Smooth muscle cell (in vitro differentiated cells): ENCODE results near the gene SLC25A10. TPM values are rescaled to one million over a fixed set of nuclear protein-coding genes. Genes with fewer than 3 reads are reported as not detected.
A peak's percentile ranks its signal among the peaks of the same experiment; 100 is the strongest.

ENCODE experiments used
- DNase-seq: peaks from one replicate; lab custom pipeline; 2025; ENCODE audit not compliant: unreplicated experiment; lab: John Stamatoyannopoulos, UW
- H2AFZ ChIP-seq: fragments of 200-600 bp; sonication (generic); 2 replicates; pipeline ENCODE4 v1.6.0; 2016; ENCODE audit warnings: antibody characterized with exemption, low read depth, mild to moderate bottlenecking
- H3F3A ChIP-seq: fragments of 200-600 bp; sonication (generic); 2 replicates; pipeline ENCODE4 v1.6.0; 2017; ENCODE audit warnings: antibody characterized with exemption, low read depth
- H3K27ac ChIP-seq: fragments of 200-600 bp; sonication (generic); 2 replicates; pipeline ENCODE4 v1.5.1; 2016; ENCODE audit warnings: low read depth, mild to moderate bottlenecking
- H3K27me3 ChIP-seq: fragments of 200-600 bp; sonication (generic); 2 replicates; pipeline ENCODE4 v1.6.1; 2016; ENCODE audit warnings: low read depth, mild to moderate bottlenecking
- H3K36me3 ChIP-seq: fragments of 200-600 bp; sonication (generic); 2 replicates; pipeline ENCODE4 v1.5.1; 2016; ENCODE audit warnings: low read depth
- H3K4me1 ChIP-seq: fragments of 200-600 bp; sonication (generic); 2 replicates; pipeline ENCODE4 v1.5.1; 2016; ENCODE audit warnings: low read depth
- H3K4me2 ChIP-seq: fragments of 200-600 bp; sonication (generic); 2 replicates; pipeline ENCODE4 v1.6.0; 2016; ENCODE audit warnings: mild to moderate bottlenecking
- H3K4me3 ChIP-seq: fragments of 200-600 bp; sonication (generic); 2 replicates; pipeline ENCODE4 v1.5.1; 2016; ENCODE audit warnings: mild to moderate bottlenecking
- H3K79me2 ChIP-seq: fragments of 200-600 bp; sonication (generic); 2 replicates; pipeline ENCODE4 v1.6.0; 2016; ENCODE audit warnings: low read depth, mild to moderate bottlenecking
- H3K9ac ChIP-seq: fragments of 200-600 bp; sonication (generic); 2 replicates; pipeline ENCODE4 v1.6.0; 2016; ENCODE audit warnings: low read depth
- H3K9me3 ChIP-seq: fragments of 200-600 bp; sonication (generic); replicated peaks from 2 replicates; pipeline ENCODE4 v1.5.1; 2016; ENCODE audit warnings: low read depth
- H4K20me1 ChIP-seq: fragments of 200-600 bp; sonication (generic); 2 replicates; pipeline ENCODE4 v1.6.0; 2016; ENCODE audit warnings: low read depth
- WGBS: methylation state at CpG from one replicate; pipeline ENCODE4 v1.1.7; 2016; ENCODE audit warnings: low lambda C conversion rate; 5-methylcytosine and 5-hydroxymethylcytosine counted together
- polyA plus RNA-seq: library from polyadenylated mRNA; unstranded; fragments of >200 nt; fragmentation: Nextera tagmentation; extraction: Ambion mirVana; gene quantifications from 2 replicates; pipeline ENCODE4 v1.2.1, GENCODE V29; 2016
- total RNA-seq: library from RNA; depleted of rRNA; stranded (reverse); fragments of >200 nt; gene quantifications from 2 replicates; pipeline ENCODE4 v1.2.3, GENCODE V29; 2014
- TF ChIP-seq, protein P1 (sequence below): fragments of 200-600 bp; sonication (generic); IDR thresholded peaks from 2 replicates; pipeline ENCODE4 v1.5.1; 2017; ENCODE audit warnings: borderline replicate concordance, mild to moderate bottlenecking, antibody characterized with exemption; ENCODE audit not compliant: insufficient read depth, poor library complexity, severe bottlenecking

Gene SLC25A10
- total and polyA plus RNA-seq, 2 experiments from 2014 or later, result 8.4 to 13.0 TPM

- Histone ChIP-seq H3K4me1 (peaks cover 18% of the 10 kb centered on the region), H2AFZ (peak overlapping the region; percentile 91), H3K36me3 (no peaks in the 10 kb centered on the region), H3K4me2 (peak overlapping the region; percentile 97), H3K9ac (peak overlapping the region; percentile 98), H4K20me1 (peaks cover 42% of the 10 kb centered on the region), H3K79me2 (peaks cover 76% of the 10 kb centered on the region), H3F3A (no peaks in the 10 kb centered on the region), H3K27me3 (no peaks in the 10 kb centered on the region), H3K4me3 (peak overlapping the region; percentile 98), H3K27ac (peak overlapping the region; percentile 98), H3K9me3 (no peaks in the 10 kb centered on the region)
- TF ChIP-seq, protein P1, sequence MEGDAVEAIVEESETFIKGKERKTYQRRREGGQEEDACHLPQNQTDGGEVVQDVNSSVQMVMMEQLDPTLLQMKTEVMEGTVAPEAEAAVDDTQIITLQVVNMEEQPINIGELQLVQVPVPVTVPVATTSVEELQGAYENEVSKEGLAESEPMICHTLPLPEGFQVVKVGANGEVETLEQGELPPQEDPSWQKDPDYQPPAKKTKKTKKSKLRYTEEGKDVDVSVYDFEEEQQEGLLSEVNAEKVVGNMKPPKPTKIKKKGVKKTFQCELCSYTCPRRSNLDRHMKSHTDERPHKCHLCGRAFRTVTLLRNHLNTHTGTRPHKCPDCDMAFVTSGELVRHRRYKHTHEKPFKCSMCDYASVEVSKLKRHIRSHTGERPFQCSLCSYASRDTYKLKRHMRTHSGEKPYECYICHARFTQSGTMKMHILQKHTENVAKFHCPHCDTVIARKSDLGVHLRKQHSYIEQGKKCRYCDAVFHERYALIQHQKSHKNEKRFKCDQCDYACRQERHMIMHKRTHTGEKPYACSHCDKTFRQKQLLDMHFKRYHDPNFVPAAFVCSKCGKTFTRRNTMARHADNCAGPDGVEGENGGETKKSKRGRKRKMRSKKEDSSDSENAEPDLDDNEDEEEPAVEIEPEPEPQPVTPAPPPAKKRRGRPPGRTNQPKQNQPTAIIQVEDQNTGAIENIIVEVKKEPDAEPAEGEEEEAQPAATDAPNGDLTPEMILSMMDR, result no peak
- no peak for DNase-seq
- WGBS, result 2% methylated on average over 36 of the region's 37 CpGs
These were observed 28.9 kb upstream of the SLC25A10 start for GRCh38 chr17:81683208-81683583.

DNA sequence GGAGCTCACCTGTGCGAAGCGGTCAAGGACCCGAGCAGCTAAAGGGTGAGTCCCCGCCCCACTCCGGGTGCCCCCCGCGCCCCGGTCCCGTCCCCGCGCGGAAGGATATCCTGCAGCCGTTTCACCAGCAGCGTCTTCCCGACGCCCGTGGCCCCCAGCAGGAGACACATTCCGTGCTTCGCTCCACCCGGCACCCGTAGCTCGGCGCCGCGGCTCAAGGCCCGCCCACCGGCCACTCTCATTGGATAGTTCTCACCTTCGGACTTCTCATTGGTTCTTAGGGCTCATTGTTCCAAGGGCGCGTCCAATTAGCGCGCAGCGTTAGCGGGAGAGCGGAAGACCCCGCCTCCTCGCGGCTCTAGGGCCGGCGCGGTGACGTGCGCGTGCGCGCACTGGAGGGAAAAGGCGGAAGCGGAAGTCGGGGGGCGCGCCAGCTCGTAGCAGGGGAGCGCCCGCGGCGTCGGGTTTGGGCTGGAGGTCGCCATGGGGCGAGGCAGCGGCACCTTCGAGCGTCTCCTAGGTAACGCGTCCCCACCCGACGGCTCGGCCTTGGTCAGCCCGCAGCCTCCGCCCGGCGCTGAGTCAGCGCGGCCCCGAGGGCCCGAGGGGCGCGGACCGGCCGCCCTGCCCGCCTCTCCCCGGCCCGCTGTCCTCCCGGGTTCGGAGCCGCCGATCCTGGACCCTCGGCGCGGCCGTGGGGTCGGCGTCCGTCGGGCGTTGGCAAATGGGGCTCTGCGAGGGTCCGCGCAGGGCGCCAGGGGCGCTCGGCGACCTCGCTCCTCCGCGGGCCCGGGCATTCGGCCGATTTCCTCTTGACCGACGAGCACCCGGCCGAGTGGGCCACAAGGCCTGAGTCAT is 28.3 kb upstream of the SLC25A10 start, which contains the start of the genes ARL16 and HGS:
TSS of gene ARL16 (minus strand) at position 214 of the 858 bp plus-strand sequence. CDS start at position 170, 44 bp downstream.
TSS of gene HGS (plus strand) at position 428 of the 858 bp plus-strand sequence. CDS start at position 484, 56 bp downstream.
- Histone ChIP-seq H3K4me2 (peak within 1 kb of the TSS; percentile 97), H3K27ac (peak within 1 kb of the TSS; percentile 98), H3K9ac (peak within 1 kb of the TSS; percentile 99), H3K4me3 (peak within 1 kb of the TSS; percentile 98), H3K79me2 (peaks cover 82% of the 10 kb centered on the region), H2AFZ (peak within 1 kb of the TSS; percentile 91), H3K4me1 (peaks cover 18% of the 10 kb centered on the region), H3F3A (no peaks in the 10 kb centered on the region), H3K9me3 (no peaks in the 10 kb centered on the region), H3K27me3 (no peaks in the 10 kb centered on the region), H3K36me3 (no peaks in the 10 kb centered on the region), H4K20me1 (peaks cover 48% of the 10 kb centered on the region)
- peak; percentile 91 for DNase-seq
- TF ChIP-seq, protein P1, result no peak
- WGBS, result under 1% methylated on average over 90 of the region's 112 CpGs

- Histone ChIP-seq H3K79me2 (peaks cover 88% of the 10 kb centered on the region), H3K9me3 (no peaks in the 10 kb centered on the region), H3K4me3 (peak overlapping the region; percentile 98), H3F3A (no peaks in the 10 kb centered on the region), H3K27me3 (no peaks in the 10 kb centered on the region), H3K4me1 (peaks cover 18% of the 10 kb centered on the region), H3K36me3 (no peaks in the 10 kb centered on the region), H2AFZ (no peak overlapping the region), H3K27ac (peak overlapping the region; percentile 98), H4K20me1 (peaks cover 55% of the 10 kb centered on the region), H3K9ac (peak overlapping the region; percentile 99), H3K4me2 (peak overlapping the region; percentile 95)
- TF ChIP-seq, protein P1, result no peak
- no peak for DNase-seq
- 16% methylated on average over 16 of the region's 16 CpGs for WGBS
These were observed 27.6 kb upstream of the SLC25A10 start for GRCh38 chr17:81684442-81684911.
